ENCODE results near the gene TCEAL3. TPM values are rescaled to one million over a fixed set of nuclear protein-coding genes. Genes with fewer than 3 reads are reported as not detected.

TCEAL3 gene
- total RNA-seq, 1 donor from 2014 or later: 12.5 TPM

Other genes with a start within 250 kb of the TCEAL3 start
- gene BEX3, start 231.4 kb upstream of the TCEAL3 start, total RNA-seq: 232 and 264 TPM in 2 replicates
- gene RAB40A, start 88.5 kb upstream of the TCEAL3 start, total RNA-seq: not detected in 2 replicates
- 43.3 and 50.0 TPM in 2 replicates for gene TCEAL4, start 22.4 kb upstream of the TCEAL3 start, total RNA-seq
- gene TCEAL1, start 21.0 kb downstream of the TCEAL3 start, total RNA-seq: 15.8 and 19.7 TPM in 2 replicates
- gene MORF4L2, start 78.7 kb downstream of the TCEAL3 start, total RNA-seq: 583 and 695 TPM in 2 replicates
- not detected in 2 replicates for gene TMEM31, start 102.9 kb downstream of the TCEAL3 start, total RNA-seq
- gene PLP1, start 168.9 kb downstream of the TCEAL3 start, total RNA-seq: not detected in 2 replicates
- 0.35 and 0.40 TPM in 2 replicates for gene RAB9B, start 224.3 kb downstream of the TCEAL3 start, total RNA-seq

All from pulmonary artery endothelial cell (primary cell).